ENCODE data around the gene LETM1. TPM values are rescaled to one million over a fixed set of nuclear protein-coding genes. Genes with fewer than 3 reads are reported as not detected.

The LETM1 gene
- total and polyA plus RNA-seq, 2 of the 13 experiments (the other 11 are each of a cell fraction or from before 2014, with no cell fraction given) = 9.7 to 41.6 TPM

DNA sequence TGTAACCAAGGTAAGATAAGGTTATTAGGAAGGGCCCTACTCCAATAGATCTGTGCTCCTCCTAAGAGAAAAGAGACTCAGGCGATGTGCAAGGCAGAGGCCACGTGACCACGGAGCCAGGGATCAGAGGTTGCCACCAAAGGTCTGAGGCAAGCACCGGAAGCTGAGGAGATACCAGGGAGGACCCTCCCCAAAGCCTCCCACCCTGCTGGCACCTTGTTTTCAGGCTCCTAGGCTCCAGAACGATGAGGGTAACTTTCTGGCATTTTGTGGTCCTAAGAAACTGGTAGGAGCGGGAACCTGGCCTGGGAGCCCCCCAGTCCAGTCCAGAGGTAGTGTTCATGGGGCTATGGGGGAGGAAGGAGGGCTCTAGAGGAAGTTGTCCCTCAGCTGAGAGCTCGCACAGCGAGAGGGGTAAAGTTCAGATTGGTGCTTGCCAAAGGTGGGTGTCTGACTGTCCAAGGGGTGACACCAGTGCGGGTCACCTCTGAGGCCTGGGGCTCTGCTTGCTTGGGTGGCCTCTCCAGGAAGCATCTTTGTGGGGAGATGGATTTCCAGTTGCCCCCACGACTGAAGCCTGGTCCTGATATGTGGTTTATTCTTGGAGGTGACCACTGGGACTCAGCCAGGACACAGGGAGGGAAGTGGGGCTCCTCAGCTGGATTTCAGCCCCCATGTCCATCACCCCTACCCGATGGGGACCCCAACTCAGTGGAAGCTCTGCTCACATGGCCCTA lies 7.5 kb upstream of the LETM1 start (continued):
- TF ChIP-seq HNRNPH1 (optimal IDR thresholded peaks at IDR 0.05; ENCODE audit: low read depth, low read length) (no peak), SRY (CRISPR knock-in tag; IDR thresholded peaks at IDR 0.05) (no peak), KLF15 (CRISPR knock-in tag; IDR thresholded peaks at IDR 0.05; ENCODE audit: borderline replicate concordance) (no peak), ZNF232 (CRISPR knock-in tag; IDR thresholded peaks at IDR 0.05; ENCODE audit: borderline replicate concordance) (no peak; the same call in 1 of the 2 replicates), ZNF3 (CRISPR knock-in tag; IDR thresholded peaks at IDR 0.05) (no peak), NCOA2 (CRISPR knock-in tag; IDR thresholded peaks at IDR 0.05) (no peak), POLR2A (IDR thresholded peaks at IDR 0.05; ENCODE audit: insufficient read depth in 1 of 2, low read depth in 2 of 2, low read length in 2 of 2) (no peak; a peak in 1 of 4 replicates), MTF1 (CRISPR knock-in tag; IDR thresholded peaks at IDR 0.05) (no peak), ZBTB42 (CRISPR knock-in tag; IDR thresholded peaks at IDR 0.05) (no peak), ZBTB14 (CRISPR knock-in tag; IDR thresholded peaks at IDR 0.05) (0 out of 2 replicates have a peak, but pooled peaks have one; percentile 33), ZNF784 (CRISPR knock-in tag; IDR thresholded peaks at IDR 0.05; ENCODE audit: borderline replicate concordance) (no peak), RFX3 (CRISPR knock-in tag; IDR thresholded peaks at IDR 0.05) (no peak)
- TF ChIP-seq, protein P1, sequence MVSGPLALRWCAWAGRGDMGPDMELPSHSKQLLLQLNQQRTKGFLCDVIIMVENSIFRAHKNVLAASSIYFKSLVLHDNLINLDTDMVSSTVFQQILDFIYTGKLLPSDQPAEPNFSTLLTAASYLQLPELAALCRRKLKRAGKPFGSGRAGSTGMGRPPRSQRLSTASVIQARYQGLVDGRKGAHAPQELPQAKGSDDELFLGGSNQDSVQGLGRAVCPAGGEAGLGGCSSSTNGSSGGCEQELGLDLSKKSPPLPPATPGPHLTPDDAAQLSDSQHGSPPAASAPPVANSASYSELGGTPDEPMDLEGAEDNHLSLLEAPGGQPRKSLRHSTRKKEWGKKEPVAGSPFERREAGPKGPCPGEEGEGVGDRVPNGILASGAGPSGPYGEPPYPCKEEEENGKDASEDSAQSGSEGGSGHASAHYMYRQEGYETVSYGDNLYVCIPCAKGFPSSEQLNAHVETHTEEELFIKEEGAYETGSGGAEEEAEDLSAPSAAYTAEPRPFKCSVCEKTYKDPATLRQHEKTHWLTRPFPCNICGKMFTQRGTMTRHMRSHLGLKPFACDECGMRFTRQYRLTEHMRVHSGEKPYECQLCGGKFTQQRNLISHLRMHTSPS (CRISPR knock-in tag; IDR thresholded peaks at IDR 0.05; ENCODE audit: low read depth) = peak; percentile 28; the same call in 1 of the 2 replicates
- TF ChIP-seq, protein P2, sequence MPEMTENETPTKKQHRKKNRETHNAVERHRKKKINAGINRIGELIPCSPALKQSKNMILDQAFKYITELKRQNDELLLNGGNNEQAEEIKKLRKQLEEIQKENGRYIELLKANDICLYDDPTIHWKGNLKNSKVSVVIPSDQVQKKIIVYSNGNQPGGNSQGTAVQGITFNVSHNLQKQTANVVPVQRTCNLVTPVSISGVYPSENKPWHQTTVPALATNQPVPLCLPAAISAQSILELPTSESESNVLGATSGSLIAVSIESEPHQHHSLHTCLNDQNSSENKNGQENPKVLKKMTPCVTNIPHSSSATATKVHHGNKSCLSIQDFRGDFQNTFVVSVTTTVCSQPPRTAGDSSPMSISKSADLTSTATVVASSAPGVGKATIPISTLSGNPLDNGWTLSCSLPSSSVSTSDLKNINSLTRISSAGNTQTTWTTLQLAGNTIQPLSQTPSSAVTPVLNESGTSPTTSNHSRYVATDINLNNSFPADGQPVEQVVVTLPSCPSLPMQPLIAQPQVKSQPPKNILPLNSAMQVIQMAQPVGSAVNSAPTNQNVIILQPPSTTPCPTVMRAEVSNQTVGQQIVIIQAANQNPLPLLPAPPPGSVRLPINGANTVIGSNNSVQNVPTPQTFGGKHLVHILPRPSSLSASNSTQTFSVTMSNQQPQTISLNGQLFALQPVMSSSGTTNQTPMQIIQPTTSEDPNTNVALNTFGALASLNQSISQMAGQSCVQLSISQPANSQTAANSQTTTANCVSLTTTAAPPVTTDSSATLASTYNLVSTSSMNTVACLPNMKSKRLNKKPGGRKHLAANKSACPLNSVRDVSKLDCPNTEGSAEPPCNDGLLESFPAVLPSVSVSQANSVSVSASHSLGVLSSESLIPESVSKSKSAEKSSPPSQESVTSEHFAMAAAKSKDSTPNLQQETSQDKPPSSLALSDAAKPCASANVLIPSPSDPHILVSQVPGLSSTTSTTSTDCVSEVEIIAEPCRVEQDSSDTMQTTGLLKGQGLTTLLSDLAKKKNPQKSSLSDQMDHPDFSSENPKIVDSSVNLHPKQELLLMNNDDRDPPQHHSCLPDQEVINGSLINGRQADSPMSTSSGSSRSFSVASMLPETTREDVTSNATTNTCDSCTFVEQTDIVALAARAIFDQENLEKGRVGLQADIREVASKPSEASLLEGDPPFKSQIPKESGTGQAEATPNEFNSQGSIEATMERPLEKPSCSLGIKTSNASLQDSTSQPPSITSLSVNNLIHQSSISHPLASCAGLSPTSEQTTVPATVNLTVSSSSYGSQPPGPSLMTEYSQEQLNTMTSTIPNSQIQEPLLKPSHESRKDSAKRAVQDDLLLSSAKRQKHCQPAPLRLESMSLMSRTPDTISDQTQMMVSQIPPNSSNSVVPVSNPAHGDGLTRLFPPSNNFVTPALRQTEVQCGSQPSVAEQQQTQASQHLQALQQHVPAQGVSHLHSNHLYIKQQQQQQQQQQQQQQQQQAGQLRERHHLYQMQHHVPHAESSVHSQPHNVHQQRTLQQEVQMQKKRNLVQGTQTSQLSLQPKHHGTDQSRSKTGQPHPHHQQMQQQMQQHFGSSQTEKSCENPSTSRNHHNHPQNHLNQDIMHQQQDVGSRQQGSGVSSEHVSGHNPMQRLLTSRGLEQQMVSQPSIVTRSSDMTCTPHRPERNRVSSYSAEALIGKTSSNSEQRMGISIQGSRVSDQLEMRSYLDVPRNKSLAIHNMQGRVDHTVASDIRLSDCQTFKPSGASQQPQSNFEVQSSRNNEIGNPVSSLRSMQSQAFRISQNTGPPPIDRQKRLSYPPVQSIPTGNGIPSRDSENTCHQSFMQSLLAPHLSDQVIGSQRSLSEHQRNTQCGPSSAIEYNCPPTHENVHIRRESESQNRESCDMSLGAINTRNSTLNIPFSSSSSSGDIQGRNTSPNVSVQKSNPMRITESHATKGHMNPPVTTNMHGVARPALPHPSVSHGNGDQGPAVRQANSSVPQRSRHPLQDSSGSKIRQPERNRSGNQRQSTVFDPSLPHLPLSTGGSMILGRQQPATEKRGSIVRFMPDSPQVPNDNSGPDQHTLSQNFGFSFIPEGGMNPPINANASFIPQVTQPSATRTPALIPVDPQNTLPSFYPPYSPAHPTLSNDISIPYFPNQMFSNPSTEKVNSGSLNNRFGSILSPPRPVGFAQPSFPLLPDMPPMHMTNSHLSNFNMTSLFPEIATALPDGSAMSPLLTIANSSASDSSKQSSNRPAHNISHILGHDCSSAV (CRISPR knock-in tag; IDR thresholded peaks at IDR 0.05; ENCODE audit: borderline replicate concordance) = no peak
- TF ChIP-seq, protein P3, sequence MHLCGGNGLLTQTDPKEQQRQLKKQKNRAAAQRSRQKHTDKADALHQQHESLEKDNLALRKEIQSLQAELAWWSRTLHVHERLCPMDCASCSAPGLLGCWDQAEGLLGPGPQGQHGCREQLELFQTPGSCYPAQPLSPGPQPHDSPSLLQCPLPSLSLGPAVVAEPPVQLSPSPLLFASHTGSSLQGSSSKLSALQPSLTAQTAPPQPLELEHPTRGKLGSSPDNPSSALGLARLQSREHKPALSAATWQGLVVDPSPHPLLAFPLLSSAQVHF (CRISPR knock-in tag; IDR thresholded peaks at IDR 0.05) = no peak
